PC-3 (cell line): ENCODE results near the gene LRCOL1. TPM values are rescaled to one million over a fixed set of nuclear protein-coding genes. Genes with fewer than 3 reads are reported as not detected.

ENCODE experiments used
- ATAC-seq: fragments of 200-7000 bp; cut with Tn5 transposase; 2 replicates; pipeline ENCODE4 v1.9.1; 2020; ENCODE audit warnings: mild to moderate bottlenecking, moderate library complexity
- BruUV-seq: library from RNA; stranded (reverse); fragments of 400-500 nt; replicated peaks from 2 replicates; lab custom pipeline; 2021; lab: Mats Ljungman, UMichigan
- CTCF ChIA-PET: fragments of 300-600 bp; sonication (Branson Sonifier 250); formaldehyde crosslinking; loops from one replicate; lab custom pipeline; 2022; ENCODE audit warnings: antibody characterized with exemption; lab: Charles Lee
- POLR2A ChIA-PET: fragments of 300-600 bp; sonication (Branson Sonifier 250); formaldehyde crosslinking; loops from one replicate; lab custom pipeline; 2022; ENCODE audit warnings: antibody characterized with exemption; ENCODE audit not compliant: unreplicated experiment; lab: Charles Lee
- DNase-seq: peaks from one replicate; pipeline ENCODE4 v3.0.0-alpha.2; 2015
- H2AFZ ChIP-seq: fragments of 300-600 bp; sonication (generic); 2 replicates; pipeline ENCODE4 v1.6.0; 2016; ENCODE audit warnings: antibody characterized with exemption, low read length
- H3F3A ChIP-seq: fragments of 300-600 bp; sonication (generic); one replicate; pipeline ENCODE4 v1.6.0; 2017; ENCODE audit warnings: antibody characterized with exemption, low read length, control low read depth, mild to moderate bottlenecking; ENCODE audit not compliant: unreplicated experiment
- H3K27ac ChIP-seq: fragments of 300-600 bp; sonication (generic); 2 replicates; pipeline ENCODE4 v1.5.1; 2016; ENCODE audit warnings: mild to moderate bottlenecking, low read length
- H3K27me3 ChIP-seq: fragments of 300-600 bp; sonication (generic); 2 replicates; pipeline ENCODE4 v1.6.1; 2016; ENCODE audit warnings: low read length, mixed read lengths
- H3K36me3 ChIP-seq: fragments of 300-600 bp; sonication (generic); 2 replicates; pipeline ENCODE4 v1.6.1; 2016; ENCODE audit warnings: low read depth, mixed run types, low read length, mixed read lengths
- H3K4me1 ChIP-seq: fragments of 300-600 bp; sonication (generic); 2 replicates; pipeline ENCODE4 v1.5.1; 2016; ENCODE audit warnings: low read length; ENCODE audit not compliant: insufficient read depth
- H3K4me2 ChIP-seq: fragments of 300-600 bp; sonication (generic); 2 replicates; pipeline ENCODE4 v1.6.0; 2016; ENCODE audit warnings: low read length
- H3K4me3 ChIP-seq: fragments of 300-600 bp; sonication (generic); 2 replicates; pipeline ENCODE4 v1.5.1; 2016; ENCODE audit warnings: mild to moderate bottlenecking, low read length, mixed read lengths
- H3K79me2 ChIP-seq: fragments of 300-600 bp; sonication (generic); 2 replicates; pipeline ENCODE4 v1.6.1; 2017; ENCODE audit warnings: low read length, mixed read lengths
- H3K9ac ChIP-seq: fragments of 300-600 bp; sonication (generic); 2 replicates; pipeline ENCODE4 v1.6.0; 2016; ENCODE audit warnings: mild to moderate bottlenecking, low read length
- H3K9me2 ChIP-seq: fragments of 300-600 bp; sonication (generic); replicated peaks from 2 replicates; pipeline ENCODE4 v1.6.1; 2016; ENCODE audit warnings: mixed run types, low read length, mixed read lengths
- H3K9me3 ChIP-seq: fragments of 300-600 bp; sonication (generic); 2 replicates; pipeline ENCODE4 v1.6.1; 2016; ENCODE audit warnings: low read length, mixed read lengths
- H4K20me1 ChIP-seq: fragments of 300-600 bp; sonication (generic); 2 replicates; pipeline ENCODE4 v1.6.1; 2016; ENCODE audit warnings: low read length, mixed read lengths
- EZH2 ChIP-seq: fragments of 300-600 bp; sonication (generic); IDR thresholded peaks from one replicate; pipeline ENCODE4 v1.6.1; 2017; ENCODE audit warnings: antibody characterized with exemption, mild to moderate bottlenecking, low read length; ENCODE audit not compliant: unreplicated experiment
- EZH2phosphoT487 ChIP-seq: fragments of 300-600 bp; sonication (generic); IDR thresholded peaks from 2 replicates; pipeline ENCODE4 v1.6.1; 2018; ENCODE audit warnings: mild to moderate bottlenecking, antibody characterized with exemption, low read length, borderline replicate concordance
- intact Hi-C: fragments of 100-400 bp; cut with micrococcal nuclease; formaldehyde crosslinking; loops from 2 replicates; pipeline ENCODE4 v1.9.0; 2023
- total RNA-seq: library from RNA; depleted of rRNA; stranded (reverse); fragments of >200 nt; gene quantifications from 2 replicates; pipeline ENCODE4 v1.2.3, GENCODE V29; 2014
- TF ChIP-seq, protein P1 (sequence below): fragments of 300-600 bp; sonication (generic); conservative IDR thresholded peaks from 2 replicates; pipeline ENCODE4 v1.5.1; 2017; ENCODE audit warnings: antibody characterized with exemption, low read depth, mild to moderate bottlenecking, low read length

Gene LRCOL1
- total RNA-seq, 1 experiment from 2014 or later, result not detected

DNA sequence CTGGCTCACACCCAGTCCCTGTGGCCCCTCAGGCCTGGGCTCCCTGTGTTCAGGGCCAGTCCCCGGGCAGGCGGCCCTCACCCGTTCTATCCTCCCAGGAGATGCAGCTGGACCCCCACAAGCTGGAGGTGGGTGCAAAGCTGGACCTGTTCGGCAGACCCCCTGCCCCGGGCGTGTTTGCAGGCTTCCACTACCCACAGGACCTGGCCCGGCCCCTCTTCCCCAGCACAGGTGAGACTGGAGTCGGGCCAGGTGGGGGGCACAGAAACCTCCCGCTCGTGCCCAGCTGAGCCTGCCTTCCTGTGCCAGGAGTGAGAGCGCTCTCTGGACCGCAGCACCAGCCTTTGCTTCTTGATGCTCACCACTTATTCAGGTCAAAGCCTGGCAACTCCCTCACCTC is 33.7 kb downstream of the LRCOL1 start:
- TF ChIP-seq, protein P1, sequence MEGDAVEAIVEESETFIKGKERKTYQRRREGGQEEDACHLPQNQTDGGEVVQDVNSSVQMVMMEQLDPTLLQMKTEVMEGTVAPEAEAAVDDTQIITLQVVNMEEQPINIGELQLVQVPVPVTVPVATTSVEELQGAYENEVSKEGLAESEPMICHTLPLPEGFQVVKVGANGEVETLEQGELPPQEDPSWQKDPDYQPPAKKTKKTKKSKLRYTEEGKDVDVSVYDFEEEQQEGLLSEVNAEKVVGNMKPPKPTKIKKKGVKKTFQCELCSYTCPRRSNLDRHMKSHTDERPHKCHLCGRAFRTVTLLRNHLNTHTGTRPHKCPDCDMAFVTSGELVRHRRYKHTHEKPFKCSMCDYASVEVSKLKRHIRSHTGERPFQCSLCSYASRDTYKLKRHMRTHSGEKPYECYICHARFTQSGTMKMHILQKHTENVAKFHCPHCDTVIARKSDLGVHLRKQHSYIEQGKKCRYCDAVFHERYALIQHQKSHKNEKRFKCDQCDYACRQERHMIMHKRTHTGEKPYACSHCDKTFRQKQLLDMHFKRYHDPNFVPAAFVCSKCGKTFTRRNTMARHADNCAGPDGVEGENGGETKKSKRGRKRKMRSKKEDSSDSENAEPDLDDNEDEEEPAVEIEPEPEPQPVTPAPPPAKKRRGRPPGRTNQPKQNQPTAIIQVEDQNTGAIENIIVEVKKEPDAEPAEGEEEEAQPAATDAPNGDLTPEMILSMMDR, result no peak
- TF ChIP-seq EZH2phosphoT487 (no peak), EZH2 (no peak)
- Histone ChIP-seq H3K36me3 (peaks cover 22% of the 10 kb centered on the region), H3K4me3 (no peak overlapping the region), H3K4me1 (no peaks in the 10 kb centered on the region), H3K79me2 (no peaks in the 10 kb centered on the region), H4K20me1 (no peaks in the 10 kb centered on the region), H3K4me2 (no peak overlapping the region), H3K27ac (no peak overlapping the region), H3K9me3 (no peaks in the 10 kb centered on the region), H2AFZ (no peak overlapping the region), H3K9me2 (no peaks in the 10 kb centered on the region), H3K9ac (no peak overlapping the region), H3K27me3 (no peaks in the 10 kb centered on the region), H3F3A (no peaks in the 10 kb centered on the region)
- CTCF ChIA-PET, result no interaction called here
- intact Hi-C loops, result no loop called here
- ATAC-seq (no peak), DNase-seq (no peak)
- no TSS peak for BruUV-seq
- POLR2A ChIA-PET, result no interaction called here

DNA sequence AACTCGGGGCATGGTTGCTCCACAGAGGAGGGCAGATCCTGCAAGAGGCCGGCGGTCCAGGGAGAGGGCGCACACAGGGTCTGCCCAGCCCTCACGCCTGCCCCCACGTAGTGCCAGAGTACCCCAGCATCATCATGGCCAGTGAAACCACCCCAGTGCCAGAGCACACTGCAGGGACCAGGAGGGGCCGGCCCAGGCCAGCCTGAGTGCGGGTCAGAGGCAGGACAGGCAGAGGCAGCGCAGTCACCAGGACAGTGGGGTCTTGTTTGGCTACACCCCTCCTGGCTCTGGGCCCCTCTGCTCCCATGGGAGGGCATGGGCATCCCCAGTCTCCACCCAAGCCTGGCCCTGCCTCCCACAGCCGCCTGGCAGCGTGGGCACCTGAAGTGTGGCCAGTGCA is 34.7 kb downstream of the LRCOL1 start:
- Histone ChIP-seq H3K27me3 (no peaks in the 10 kb centered on the region), H3F3A (no peaks in the 10 kb centered on the region), H3K27ac (no peak overlapping the region), H4K20me1 (no peaks in the 10 kb centered on the region), H3K9me2 (no peaks in the 10 kb centered on the region), H3K9ac (no peak overlapping the region), H3K36me3 (peaks cover 18% of the 10 kb centered on the region), H2AFZ (no peak overlapping the region), H3K9me3 (no peaks in the 10 kb centered on the region), H3K4me2 (no peak overlapping the region), H3K4me3 (no peak overlapping the region), H3K79me2 (no peaks in the 10 kb centered on the region), H3K4me1 (no peaks in the 10 kb centered on the region)
- ATAC-seq (no peak), DNase-seq (no peak)
- ChIA-PET POLR2A (no interaction called here), CTCF (no interaction called here)
- TF ChIP-seq, protein P1, result no peak
- no TSS peak for BruUV-seq
- intact Hi-C loops, result no loop called here

DNA sequence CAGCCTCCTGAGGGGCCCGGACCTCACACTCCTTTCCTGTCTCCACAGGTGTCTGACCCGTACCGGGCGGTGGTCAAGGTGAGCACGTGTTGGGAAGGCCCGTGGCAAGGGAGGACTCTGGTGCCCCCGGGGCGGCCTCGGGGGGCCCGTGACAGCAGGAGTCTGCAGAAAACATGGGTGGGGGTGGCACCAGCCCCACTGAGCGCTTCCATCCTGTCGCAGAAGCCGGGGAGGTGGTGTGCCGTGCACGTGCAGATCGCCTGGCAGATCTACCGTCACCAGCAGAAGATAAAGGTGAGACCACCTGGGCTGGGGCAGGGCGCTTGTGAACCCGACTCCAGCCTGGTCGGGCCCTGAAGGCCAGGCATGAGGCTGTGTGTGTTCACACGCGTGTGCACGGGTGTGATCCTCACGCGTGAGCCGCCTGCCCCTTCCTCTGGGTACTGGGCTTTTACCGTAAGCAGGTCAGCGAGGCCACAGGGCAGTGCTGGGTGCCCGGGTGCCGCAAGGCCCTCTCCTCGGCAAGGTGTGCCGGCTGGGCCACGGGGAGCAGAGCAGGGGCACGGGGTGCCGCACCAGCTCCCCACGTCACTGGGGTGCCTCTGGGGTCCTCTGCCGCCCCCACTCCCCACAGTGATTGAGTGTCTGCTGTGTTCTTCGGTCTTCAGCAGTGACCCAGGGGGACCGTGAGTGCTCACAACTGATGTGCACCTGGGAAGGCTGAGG is 35.9 kb downstream of the LRCOL1 start:
- no TSS peak for BruUV-seq

More for the DNA sequence above, 35.9 kb downstream of the LRCOL1 start:
- TF ChIP-seq EZH2 (no peak), EZH2phosphoT487 (no peak)
- TF ChIP-seq, protein P1, result no peak
- POLR2A ChIA-PET, result no interaction called here
- Histone ChIP-seq H3F3A (no peaks in the 10 kb centered on the region), H3K9me2 (no peaks in the 10 kb centered on the region), H3K9me3 (no peaks in the 10 kb centered on the region), H3K4me3 (no peak overlapping the region), H4K20me1 (no peaks in the 10 kb centered on the region), H3K36me3 (peaks cover 19% of the 10 kb centered on the region), H3K4me1 (no peaks in the 10 kb centered on the region), H3K9ac (no peak overlapping the region), H3K27ac (no peak overlapping the region), H2AFZ (no peak overlapping the region), H3K79me2 (no peaks in the 10 kb centered on the region), H3K27me3 (no peaks in the 10 kb centered on the region), H3K4me2 (no peak overlapping the region)
- CTCF ChIA-PET, result no interaction called here
- DNase-seq, result no peak
- intact Hi-C loops, result no loop called here
- no peak for ATAC-seq
